GM19328 (cell line): Measurements from ENCODE around the gene PCBP3.

Experiments
- ATAC-seq: cut with Tn5 transposase; IDR thresholded peaks from one replicate; pipeline ENCODE4 v1.9.1; 2021; ENCODE audit warnings: mild to moderate bottlenecking, moderate library complexity; ENCODE audit not compliant: unreplicated experiment

PCBP3 gene

GRCh38 chr21:45747802-45748445 lies 104.4 kb downstream of the PCBP3 start:
- ATAC-seq: no peak

GRCh38 chr21:45748593-45748992 lies 105.1 kb downstream of the PCBP3 start:
- no peak for ATAC-seq

GRCh38 chr21:45749974-45750373 lies 106.4 kb downstream of the PCBP3 start:
- no peak for ATAC-seq

GRCh38 chr21:45750936-45751335 lies 107.4 kb downstream of the PCBP3 start:
- no peak for ATAC-seq

- ATAC-seq: no peak
Measured at GRCh38 chr21:45753445-45753844, 109.9 kb downstream of the PCBP3 start.

GRCh38 chr21:45756029-45756428 lies 112.5 kb downstream of the PCBP3 start:
- ATAC-seq: no peak

GRCh38 chr21:45756669-45757068 lies 113.1 kb downstream of the PCBP3 start:
- no peak for ATAC-seq

- no peak for ATAC-seq
Measured at GRCh38 chr21:45761704-45762103, 118.2 kb downstream of the PCBP3 start.

- ATAC-seq: no peak
Measured at GRCh38 chr21:45763074-45763473, 119.5 kb downstream of the PCBP3 start.

- ATAC-seq: no peak
Measured at GRCh38 chr21:45763506-45763905, 120.0 kb downstream of the PCBP3 start.

GRCh38 chr21:45764792-45765191 lies 121.3 kb downstream of the PCBP3 start:
- no peak for ATAC-seq

- no peak for ATAC-seq
Measured at GRCh38 chr21:45765375-45765774, 121.8 kb downstream of the PCBP3 start.

GRCh38 chr21:45766055-45766454 lies 122.5 kb downstream of the PCBP3 start:
- no peak for ATAC-seq

- no peak for ATAC-seq
Measured at GRCh38 chr21:45766501-45766900, 123.0 kb downstream of the PCBP3 start.

- no peak for ATAC-seq
Measured at GRCh38 chr21:45767071-45768006, 123.8 kb downstream of the PCBP3 start.

GRCh38 chr21:45768011-45768739 lies 124.7 kb downstream of the PCBP3 start:
- no peak for ATAC-seq

GRCh38 chr21:45768740-45769048 lies 125.2 kb downstream of the PCBP3 start:
- ATAC-seq: no peak

GRCh38 chr21:45769294-45769693 lies 125.8 kb downstream of the PCBP3 start:
- ATAC-seq: no peak

- no peak for ATAC-seq
Measured at GRCh38 chr21:45769896-45770295, 126.4 kb downstream of the PCBP3 start.

GRCh38 chr21:45772180-45772579 lies 128.7 kb downstream of the PCBP3 start:
- no peak for ATAC-seq

- no peak for ATAC-seq
Measured at GRCh38 chr21:45774291-45774690, 130.8 kb downstream of the PCBP3 start.

- ATAC-seq: no peak
Measured at GRCh38 chr21:45776971-45777370, 133.4 kb downstream of the PCBP3 start.
